ENCODE results near the gene CTSF. TPM values are rescaled to one million over a fixed set of nuclear protein-coding genes. Genes with fewer than 3 reads are reported as not detected.

The CTSF gene
- total and polyA plus RNA-seq, 2 donors (not counting 1 experiment from before 2014, with no cell fraction given): 17.1 to 26.6 TPM

DNA sequence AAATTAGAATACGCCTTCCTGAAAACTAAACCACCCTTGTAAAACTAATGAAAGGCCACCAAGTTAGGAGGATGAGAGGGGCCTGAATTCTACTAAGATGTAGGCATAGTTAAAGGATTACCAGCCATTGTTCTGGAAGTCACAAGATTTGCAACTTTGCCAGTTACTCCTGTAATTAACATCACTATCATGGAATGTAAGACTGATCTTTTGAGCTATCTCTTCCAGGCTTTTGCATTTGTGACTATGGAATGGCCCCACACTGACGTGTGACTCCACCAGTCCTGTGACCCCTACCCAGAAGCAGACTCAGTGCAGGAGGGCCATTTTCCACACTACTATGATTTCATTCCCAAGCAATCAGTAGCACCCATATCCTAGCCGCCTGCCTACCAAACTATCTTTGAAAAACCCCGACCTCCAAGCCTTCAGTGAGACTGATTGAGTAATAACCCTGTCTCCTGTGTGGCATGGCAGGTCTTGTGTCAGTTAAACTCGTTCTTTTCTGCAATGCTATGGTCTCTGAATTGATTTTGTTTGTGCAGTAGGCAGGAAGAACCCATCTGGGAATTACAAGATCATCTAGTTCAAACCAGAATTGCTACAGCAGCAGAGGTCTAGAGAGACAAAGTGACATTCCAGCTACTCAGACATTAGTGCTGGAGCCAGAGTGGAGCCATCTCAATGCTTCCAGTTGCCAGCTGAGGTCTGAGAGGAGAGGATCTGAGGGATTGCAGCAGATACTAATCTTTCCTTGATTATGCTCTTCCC, 1.9 kb upstream of the CTSF start:
- no peak for DNase-seq (ENCODE audit: low read depth in 2 of 2)
- Histone ChIP-seq H3K36me3 (ENCODE audit: control insufficient read depth, insufficient read depth, low read length) (no peaks in the 10 kb centered on the region), H3K27ac (ENCODE audit: insufficient read depth, low read length) (no peak overlapping the region), H3K9ac (ENCODE audit: insufficient read depth, low read length) (no peak overlapping the region), H3K79me2 (ENCODE audit: control insufficient read depth, insufficient read depth, low read length) (no peaks in the 10 kb centered on the region), H4K20me1 (ENCODE audit: control insufficient read depth, extremely low read depth, insufficient read depth, low read length) (no peaks in the 10 kb centered on the region), H3K4me2 (ENCODE audit: extremely low read depth, insufficient read depth, low read length) (no peak overlapping the region), H3K4me1 (ENCODE audit: control insufficient read depth, extremely low read depth, insufficient read depth, low read length) (no peaks in the 10 kb centered on the region), H2AFZ (ENCODE audit: low read length) (no peak overlapping the region), H3K4me3 (replicated peaks in 1 of 4; ENCODE audit: control extremely low read depth in 1 of 4, insufficient read depth in 1 of 4, low read depth in 3 of 4, low read length in 4 of 4) (no peak overlapping the region), H3K27me3 (ENCODE audit: control insufficient read depth, insufficient read depth, low read length) (peaks cover 4% of the 10 kb centered on the region), H3K9me3 (ENCODE audit: control insufficient read depth, insufficient read depth, low read depth, low read length) (no peaks in the 10 kb centered on the region)
- no peak for TF ChIP-seq EZH2 (IDR thresholded peaks at IDR 0.05; ENCODE audit: low read length, missing control alignments)
- TF ChIP-seq, protein P1, sequence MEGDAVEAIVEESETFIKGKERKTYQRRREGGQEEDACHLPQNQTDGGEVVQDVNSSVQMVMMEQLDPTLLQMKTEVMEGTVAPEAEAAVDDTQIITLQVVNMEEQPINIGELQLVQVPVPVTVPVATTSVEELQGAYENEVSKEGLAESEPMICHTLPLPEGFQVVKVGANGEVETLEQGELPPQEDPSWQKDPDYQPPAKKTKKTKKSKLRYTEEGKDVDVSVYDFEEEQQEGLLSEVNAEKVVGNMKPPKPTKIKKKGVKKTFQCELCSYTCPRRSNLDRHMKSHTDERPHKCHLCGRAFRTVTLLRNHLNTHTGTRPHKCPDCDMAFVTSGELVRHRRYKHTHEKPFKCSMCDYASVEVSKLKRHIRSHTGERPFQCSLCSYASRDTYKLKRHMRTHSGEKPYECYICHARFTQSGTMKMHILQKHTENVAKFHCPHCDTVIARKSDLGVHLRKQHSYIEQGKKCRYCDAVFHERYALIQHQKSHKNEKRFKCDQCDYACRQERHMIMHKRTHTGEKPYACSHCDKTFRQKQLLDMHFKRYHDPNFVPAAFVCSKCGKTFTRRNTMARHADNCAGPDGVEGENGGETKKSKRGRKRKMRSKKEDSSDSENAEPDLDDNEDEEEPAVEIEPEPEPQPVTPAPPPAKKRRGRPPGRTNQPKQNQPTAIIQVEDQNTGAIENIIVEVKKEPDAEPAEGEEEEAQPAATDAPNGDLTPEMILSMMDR (conservative IDR thresholded peaks at IDR 0.05 in 1 of 2, IDR thresholded peaks at IDR 0.05 in 1 of 2; ENCODE audit: low read depth in 1 of 2, low read length in 2 of 2): no peak

DNA sequence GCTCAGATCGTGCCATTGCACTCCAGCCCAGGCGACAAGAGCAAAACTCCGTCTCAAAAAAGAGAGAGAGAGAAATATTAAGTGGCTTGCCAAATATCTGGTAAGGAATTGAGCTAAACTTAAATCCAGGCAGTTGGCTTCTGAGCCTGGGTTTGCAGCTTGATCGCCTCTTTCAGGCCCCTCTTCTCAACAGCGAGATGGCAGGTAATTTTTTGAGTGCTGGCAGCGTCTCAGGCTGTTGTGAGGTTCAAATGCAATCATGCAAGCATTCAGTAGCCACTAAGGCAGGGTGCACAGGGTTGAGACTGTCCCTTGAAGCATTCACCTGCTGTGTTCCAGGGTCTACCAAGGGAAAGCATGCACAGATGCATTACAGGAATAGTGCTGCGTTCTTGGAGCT, 670 bp upstream of the CTSF start:
- Histone ChIP-seq H2AFZ (ENCODE audit: low read length) (no peak overlapping the region), H3K9me3 (ENCODE audit: control insufficient read depth, insufficient read depth, low read depth, low read length) (no peaks in the 10 kb centered on the region), H3K4me2 (ENCODE audit: extremely low read depth, insufficient read depth, low read length) (no peak overlapping the region), H3K27me3 (ENCODE audit: control insufficient read depth, insufficient read depth, low read length) (peaks cover 4% of the 10 kb centered on the region), H3K27ac (ENCODE audit: insufficient read depth, low read length) (no peak overlapping the region), H3K4me3 (replicated peaks in 1 of 4; ENCODE audit: control extremely low read depth in 1 of 4, insufficient read depth in 1 of 4, low read depth in 3 of 4, low read length in 4 of 4) (no peak overlapping the region), H3K79me2 (ENCODE audit: control insufficient read depth, insufficient read depth, low read length) (no peaks in the 10 kb centered on the region), H4K20me1 (ENCODE audit: control insufficient read depth, extremely low read depth, insufficient read depth, low read length) (no peaks in the 10 kb centered on the region), H3K9ac (ENCODE audit: insufficient read depth, low read length) (no peak overlapping the region), H3K36me3 (ENCODE audit: control insufficient read depth, insufficient read depth, low read length) (no peaks in the 10 kb centered on the region), H3K4me1 (ENCODE audit: control insufficient read depth, extremely low read depth, insufficient read depth, low read length) (no peaks in the 10 kb centered on the region)
- no peak for DNase-seq (ENCODE audit: low read depth in 2 of 2)
- no peak for TF ChIP-seq EZH2 (IDR thresholded peaks at IDR 0.05; ENCODE audit: low read length, missing control alignments)
- TF ChIP-seq, protein P1 (conservative IDR thresholded peaks at IDR 0.05 in 1 of 2, IDR thresholded peaks at IDR 0.05 in 1 of 2; ENCODE audit: low read depth in 1 of 2, low read length in 2 of 2): no peak

DNA sequence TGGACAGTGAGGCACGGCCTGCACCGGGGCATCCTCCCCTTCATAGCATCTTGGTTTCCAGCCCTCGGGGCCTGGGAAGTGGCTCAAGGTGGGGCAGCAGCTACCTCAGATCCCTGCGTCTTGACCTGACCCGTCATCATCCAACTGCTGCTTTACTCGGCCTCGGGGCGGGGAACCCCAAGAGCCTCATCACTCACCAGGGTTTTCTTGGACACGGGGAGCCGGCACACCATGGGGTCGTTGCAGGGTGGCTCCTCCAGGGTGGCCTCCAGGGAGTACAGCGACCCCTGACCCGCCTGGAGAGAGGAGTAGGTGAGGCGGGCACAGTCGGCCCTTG, 651 bp downstream of the CTSF start:
- H3K4me2 ChIP-seq (ENCODE audit: extremely low read depth, insufficient read depth, low read length): peak overlapping the region; percentile 79
- no peaks in the 10 kb centered on the region for H3K36me3 ChIP-seq (ENCODE audit: control insufficient read depth, insufficient read depth, low read length)
- H3K27me3 ChIP-seq (ENCODE audit: control insufficient read depth, insufficient read depth, low read length): peaks cover 4% of the 10 kb centered on the region
- H3K9me3 ChIP-seq (ENCODE audit: control insufficient read depth, insufficient read depth, low read depth, low read length): no peaks in the 10 kb centered on the region
- no peaks in the 10 kb centered on the region for H4K20me1 ChIP-seq (ENCODE audit: control insufficient read depth, extremely low read depth, insufficient read depth, low read length)
- DNase-seq (ENCODE audit: low read depth in 2 of 2): no peak
- H3K27ac ChIP-seq (ENCODE audit: insufficient read depth, low read length): no peak overlapping the region
- H3K4me1 ChIP-seq (ENCODE audit: control insufficient read depth, extremely low read depth, insufficient read depth, low read length): no peaks in the 10 kb centered on the region
- H3K9ac ChIP-seq (ENCODE audit: insufficient read depth, low read length): no peak overlapping the region
- H3K4me3 ChIP-seq (replicated peaks in 1 of 4; ENCODE audit: control extremely low read depth in 1 of 4, insufficient read depth in 1 of 4, low read depth in 3 of 4, low read length in 4 of 4): peak overlapping the region in 1 of 4 experiments; percentile 61
- H2AFZ ChIP-seq (ENCODE audit: low read length): no peak overlapping the region
- H3K79me2 ChIP-seq (ENCODE audit: control insufficient read depth, insufficient read depth, low read length): no peaks in the 10 kb centered on the region
- no peak for TF ChIP-seq EZH2 (IDR thresholded peaks at IDR 0.05; ENCODE audit: low read length, missing control alignments)
- TF ChIP-seq, protein P1 (conservative IDR thresholded peaks at IDR 0.05 in 1 of 2, IDR thresholded peaks at IDR 0.05 in 1 of 2; ENCODE audit: low read depth in 1 of 2, low read length in 2 of 2): no peak

Data from fibroblast of lung (primary cell).